Measurements from ENCODE around the gene COQ8B.
"Not testable (repeated sequence)": the region's sequence is repeated elsewhere in the genome, so short reads cannot be mapped to it uniquely, and the experiment has no call there.

The COQ8B gene

DNA sequence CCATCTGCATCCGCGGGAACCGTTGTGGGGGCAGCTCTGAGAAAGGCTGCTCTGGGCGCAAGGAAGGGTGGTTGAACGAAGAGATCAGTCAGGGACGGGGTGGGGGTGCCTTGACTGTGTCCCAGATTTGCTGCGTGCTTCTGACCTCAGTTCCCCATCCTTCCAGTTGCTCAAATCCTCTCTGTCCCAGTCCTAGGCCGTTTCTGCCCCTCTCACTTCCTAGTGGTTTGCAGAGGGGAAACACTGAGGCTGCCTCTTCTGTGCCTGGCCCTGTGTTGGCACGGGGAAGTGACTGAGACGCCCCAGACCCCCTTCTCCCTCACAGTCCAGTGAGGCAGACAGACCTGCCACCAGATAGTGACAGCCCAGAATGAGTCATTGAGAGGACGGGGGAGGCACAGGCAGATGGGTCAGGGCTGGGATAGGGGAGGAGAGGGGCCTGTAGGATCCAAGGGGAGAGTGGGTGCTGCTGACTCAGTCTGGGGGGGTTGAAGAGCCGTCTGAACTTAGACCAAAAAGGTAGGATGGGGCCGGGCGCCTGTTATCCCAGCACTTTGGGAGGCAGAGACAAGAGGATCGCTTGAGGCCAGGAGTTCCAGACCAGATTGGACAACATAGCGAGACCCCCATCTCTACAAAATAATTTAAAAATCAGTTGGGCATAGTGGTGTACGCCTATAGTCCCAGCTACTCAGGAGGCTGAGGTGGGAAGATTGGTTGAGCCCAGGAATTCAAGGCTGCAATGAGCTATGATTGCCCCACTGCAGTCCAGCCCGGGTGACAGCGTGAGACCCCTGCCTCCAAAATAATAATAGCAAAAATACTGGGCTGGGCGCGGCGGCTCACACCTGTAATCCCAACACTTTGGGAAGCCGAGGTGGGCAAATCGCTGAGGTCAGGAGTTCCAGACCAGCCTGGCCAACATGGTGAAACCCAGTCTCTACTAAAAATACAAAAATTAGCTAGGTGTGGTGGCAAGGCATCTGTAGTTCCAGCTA lies 52.7 kb downstream of the COQ8B start:
- no peak for DNase-seq

DNA sequence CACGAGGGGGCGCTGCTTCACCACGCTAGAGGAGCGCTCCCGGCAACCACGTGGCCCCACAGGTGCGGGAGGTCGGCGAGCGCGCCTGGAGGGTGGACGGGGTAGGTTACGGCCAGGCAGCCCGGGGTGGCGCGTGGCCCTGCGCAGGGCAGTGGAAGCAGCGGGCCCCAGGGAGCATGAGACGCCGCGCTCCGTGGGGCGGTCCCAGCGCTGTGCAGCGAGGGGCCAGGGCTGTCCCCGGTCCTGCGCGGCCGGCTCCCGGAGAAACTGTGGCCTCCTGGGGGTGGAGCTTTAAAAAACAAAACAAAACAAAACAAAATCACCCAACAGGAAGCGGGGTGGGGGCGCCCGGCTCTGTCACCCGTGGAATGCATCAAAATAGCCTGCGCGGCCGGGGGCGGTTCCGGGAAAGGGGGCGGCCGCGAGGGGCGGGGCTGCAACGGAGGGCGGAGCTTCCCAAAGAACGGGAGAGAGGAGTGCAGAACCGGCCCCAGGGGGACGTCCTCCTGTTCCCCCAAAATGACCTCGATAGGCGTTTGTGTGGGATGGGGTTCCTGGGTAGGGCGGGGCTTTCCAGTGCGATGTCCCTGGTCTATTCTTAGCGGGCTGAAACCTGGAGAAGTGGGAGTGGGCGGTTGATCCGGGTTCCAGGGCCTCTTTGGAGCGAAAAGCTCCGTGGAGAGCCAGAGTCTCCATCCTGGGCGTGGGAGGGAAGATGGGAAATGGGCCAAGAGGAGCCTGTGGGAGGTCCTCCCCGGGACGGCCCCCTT lies 53.6 kb downstream of the COQ8B start:
- no peak for DNase-seq

DNA sequence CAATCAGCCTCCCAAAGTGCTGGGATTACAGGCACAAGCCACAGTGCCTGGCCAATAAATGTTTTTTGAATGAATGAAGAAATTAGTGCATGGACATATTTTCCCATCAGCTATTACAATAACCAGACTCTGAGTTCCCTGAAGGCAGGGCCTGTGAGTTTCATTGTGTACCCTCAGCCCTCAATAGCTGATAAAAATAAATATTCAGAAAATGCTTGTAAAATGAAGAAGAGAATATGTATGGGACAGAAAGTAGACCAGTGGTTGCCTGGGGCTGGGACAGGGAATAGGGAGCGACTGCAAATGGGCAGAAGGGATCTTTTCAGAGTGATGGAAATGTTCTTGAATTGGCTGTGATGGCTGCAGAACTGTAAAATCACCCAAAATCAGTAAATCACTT lies 55.1 kb downstream of the COQ8B start:
- no peak for DNase-seq

DNA sequence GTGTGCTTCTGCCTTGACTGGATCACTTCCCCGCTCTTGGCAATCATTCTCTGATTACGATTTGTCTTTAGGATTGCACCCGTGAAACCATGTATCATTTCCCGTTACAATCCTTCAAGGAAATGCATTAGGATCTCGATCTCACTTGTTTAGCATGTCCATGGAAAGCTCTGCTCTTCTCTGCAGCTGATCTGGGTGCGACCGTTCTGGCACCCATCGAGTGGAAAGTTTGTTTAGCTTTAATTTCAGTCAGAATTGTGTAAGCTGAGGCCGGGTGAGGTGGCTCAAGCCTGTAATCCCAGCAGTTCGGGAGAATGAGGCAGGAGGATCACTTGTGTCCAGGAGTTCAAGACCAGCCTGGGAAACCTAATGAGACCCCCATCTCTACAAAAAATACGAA lies 57.1 kb downstream of the COQ8B start:
- no peak for DNase-seq

- no peak for DNase-seq
Measured at GRCh38 chr19:40659116-40659515, 57.6 kb downstream of the COQ8B start.

GRCh38 chr19:40658031-40658430 lies 58.7 kb downstream of the COQ8B start:
- DNase-seq, result no peak

- not testable (repeated sequence) for DNase-seq
Measured at GRCh38 chr19:40655684-40656083, 61.0 kb downstream of the COQ8B start.

GRCh38 chr19:40652303-40652702 lies 64.4 kb downstream of the COQ8B start:
- DNase-seq, result not testable (repeated sequence)

- no peak for DNase-seq
Measured at GRCh38 chr19:40650749-40651305, 65.9 kb downstream of the COQ8B start.

- not testable (repeated sequence) for DNase-seq
Measured at GRCh38 chr19:40649903-40650675, 66.6 kb downstream of the COQ8B start.

- DNase-seq, result no peak
Measured at GRCh38 chr19:40646743-40647254, 69.9 kb downstream of the COQ8B start.

DNA sequence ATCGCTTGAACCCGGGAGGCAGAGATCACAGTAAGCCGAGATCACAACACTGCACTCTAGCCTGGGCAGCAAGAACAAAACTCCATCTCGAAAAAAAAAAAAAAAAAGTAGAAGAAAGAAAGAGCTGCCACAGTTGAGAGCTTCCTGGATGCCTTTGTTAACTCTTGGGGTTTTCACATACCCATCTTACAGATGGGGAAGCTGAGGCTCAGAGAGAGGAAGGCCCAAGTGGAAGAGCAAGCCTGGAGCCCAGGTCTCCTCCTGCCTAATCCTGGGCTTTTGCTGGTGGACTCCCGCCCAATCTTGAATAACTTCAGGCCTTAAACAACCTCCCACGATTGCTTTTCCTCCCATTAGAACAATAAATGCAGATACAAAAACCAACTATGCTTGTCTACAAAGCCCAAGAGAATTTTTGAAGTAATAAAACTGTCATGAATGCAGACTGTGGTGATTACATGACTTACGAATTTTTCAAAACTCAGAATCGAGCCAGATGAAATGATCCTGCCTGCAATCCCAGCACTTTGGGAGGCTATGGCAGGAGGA lies 73.9 kb downstream of the COQ8B start:
- no peak for DNase-seq

DNA sequence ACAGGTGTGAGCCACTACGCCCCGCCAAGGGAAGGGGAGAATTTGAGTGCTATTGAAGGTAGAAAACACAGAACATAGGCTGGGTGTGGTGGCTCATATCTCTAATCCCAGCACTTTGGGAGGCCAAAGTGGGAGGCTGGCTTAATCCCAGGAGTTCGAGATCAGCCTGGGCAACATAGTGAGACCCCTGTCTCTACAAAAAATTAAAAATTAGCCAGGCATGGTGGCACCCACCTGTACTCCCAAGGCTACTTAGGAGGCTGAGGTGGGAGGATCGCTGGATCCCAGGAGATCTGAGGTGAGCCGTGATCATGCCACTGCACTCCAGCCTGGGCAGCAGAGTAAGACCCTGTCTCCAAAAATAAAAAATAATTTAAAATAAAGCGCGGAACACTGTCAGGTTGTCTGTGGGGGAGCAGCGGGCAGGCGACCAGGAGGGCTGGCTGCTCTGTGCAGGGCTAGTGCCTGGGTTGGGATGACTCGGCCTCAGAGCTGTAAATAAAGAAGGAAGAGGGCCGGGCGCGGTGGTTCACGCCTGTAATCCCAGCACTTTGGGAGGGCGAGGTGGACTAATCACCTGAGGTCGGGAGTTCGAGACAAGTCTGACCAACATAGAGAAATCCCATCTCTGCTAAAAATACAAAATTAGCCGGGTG lies 74.5 kb downstream of the COQ8B start:
- no peak for DNase-seq
